ENCODE measurements around the gene CROT.

The CROT gene

GRCh38 chr7:87341441-87341840 is 4.0 kb upstream of the CROT start:
- no peak for DNase-seq (ENCODE audit: low read depth)

DNA sequence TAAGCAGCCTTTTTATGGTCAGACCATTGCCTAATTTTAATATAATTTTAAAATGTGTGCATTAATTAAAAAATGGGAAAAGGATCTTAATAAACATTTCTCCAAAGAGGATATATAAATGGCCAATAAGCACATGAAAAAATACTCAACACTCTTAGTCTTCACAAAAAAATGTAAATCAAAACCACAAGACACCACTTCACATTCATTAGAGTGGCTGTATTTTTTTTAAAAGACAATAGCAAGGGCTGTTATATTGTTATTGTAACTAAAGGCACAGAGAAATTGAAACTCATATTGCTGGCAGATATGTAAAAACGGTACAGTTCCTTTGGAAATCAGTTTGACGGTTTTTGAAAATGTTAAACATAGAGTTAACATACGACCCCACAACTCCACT is 3.2 kb upstream of the CROT start:
- DNase-seq (ENCODE audit: low read depth), result no peak

- no peak for DNase-seq (ENCODE audit: low read depth)
These were observed 1.0 kb upstream of the CROT start for GRCh38 chr7:87344446-87344845.

- no peak for DNase-seq (ENCODE audit: low read depth)
These were observed 503 bp downstream of the CROT start for GRCh38 chr7:87345962-87346371.

DNA sequence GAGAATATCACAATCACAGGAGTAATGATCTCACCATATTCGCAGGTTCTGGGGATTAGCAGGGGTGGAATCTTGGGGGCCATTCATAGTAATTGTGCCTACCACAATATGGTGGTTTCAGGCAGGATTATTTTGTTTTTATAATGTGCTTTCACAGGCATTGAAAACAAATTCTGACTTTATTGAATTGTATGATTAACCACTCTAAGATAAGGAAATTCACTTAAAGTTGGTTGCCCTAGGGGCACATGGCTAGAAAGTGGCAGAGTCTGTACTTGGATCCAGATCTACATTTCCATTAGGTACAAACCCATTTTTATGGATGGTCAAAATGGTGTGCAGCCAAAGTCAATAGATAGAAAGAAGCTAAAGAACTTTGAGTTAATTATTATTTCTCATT is 1.7 kb downstream of the CROT start:
- DNase-seq (ENCODE audit: low read depth), result no peak

DNA sequence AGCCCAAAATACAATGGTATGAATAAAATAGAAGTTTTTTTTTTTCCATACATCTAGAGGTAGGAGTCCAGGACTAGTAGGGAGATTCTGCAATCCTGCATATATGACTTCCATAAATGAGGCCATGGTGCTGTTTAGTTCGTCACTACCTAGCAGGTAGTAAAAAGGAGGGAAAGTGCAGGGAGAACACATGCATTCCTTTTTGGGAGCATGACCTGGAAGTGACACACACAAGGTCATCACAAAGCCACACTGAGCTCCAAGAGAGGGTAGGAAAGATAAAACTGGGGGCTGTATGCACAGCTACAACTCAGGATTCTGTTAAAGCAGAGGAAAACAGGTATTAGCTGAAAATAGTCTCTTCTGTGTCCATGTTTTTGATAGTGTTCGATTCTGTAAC is 2.2 kb downstream of the CROT start:
- no peak for DNase-seq (ENCODE audit: low read depth)

- no peak for DNase-seq (ENCODE audit: low read depth)
These were observed 9.3 kb downstream of the CROT start for GRCh38 chr7:87354749-87355148.

DNA sequence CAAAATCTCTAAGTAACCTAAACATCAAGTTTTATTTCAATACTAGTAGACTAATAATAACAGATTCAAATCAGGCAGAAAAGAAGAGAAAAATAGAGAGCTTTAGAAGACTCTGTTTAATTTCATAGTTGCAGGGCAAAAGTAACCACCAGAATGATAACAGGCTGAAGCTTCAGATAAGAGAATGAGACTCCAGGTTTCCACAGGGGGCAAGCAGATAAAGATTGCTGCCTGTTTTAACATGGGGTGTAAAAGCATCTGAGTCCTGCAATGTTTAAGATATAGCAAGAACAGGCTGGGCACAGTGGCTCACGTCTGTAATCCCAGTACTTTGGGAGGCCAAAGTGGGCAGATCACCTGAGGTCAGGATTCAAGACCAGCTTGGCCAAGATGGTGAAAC is 11.0 kb downstream of the CROT start:
- no peak for DNase-seq (ENCODE audit: low read depth)

DNA sequence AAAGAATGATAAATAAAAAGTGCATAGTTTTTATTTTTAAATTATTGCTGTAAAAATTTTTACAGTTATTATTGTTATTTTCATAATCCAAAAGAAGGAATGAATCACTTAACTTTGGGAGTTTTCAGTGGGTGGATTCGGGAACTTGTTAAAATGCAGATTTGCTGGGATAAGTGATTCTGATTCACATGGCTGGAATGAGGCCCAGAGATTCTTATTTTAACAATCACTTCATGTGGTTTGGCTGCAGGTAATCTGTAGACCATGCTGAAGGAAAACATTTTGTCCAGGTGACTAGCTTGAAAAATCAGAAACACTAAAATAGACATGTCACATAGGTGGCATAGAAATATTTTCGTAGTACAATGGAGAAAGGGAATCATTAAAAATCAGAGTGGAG is 13.9 kb downstream of the CROT start:
- DNase-seq (ENCODE audit: low read depth), result peak; percentile 36

DNA sequence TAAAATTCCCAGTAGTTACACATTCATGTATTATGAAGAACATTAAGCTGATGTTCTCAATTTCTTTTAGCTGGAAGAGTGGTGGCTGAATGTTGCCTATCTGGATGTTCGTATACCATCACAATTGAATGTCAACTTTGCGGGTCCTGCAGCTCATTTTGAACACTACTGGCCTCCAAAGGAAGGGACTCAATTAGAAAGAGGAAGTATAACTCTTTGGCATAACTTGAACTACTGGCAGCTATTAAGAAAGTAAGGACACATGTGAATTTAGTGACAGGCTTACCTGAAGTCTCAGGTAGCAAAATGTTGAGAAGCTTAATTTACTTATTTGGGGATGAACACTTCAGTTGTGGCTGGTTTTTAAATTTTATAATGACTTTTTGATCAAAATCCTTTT is 15.9 kb downstream of the CROT start:
- DNase-seq (ENCODE audit: low read depth), result no peak

- no peak for DNase-seq (ENCODE audit: low read depth)
These were observed 17.9 kb downstream of the CROT start for GRCh38 chr7:87363342-87363741.

GRCh38 chr7:87364246-87364645 is 18.8 kb downstream of the CROT start:
- no peak for DNase-seq (ENCODE audit: low read depth)

GRCh38 chr7:87369216-87369615 is 23.8 kb downstream of the CROT start:
- no peak for DNase-seq (ENCODE audit: low read depth)

- DNase-seq (ENCODE audit: low read depth), result no peak
These were observed 25.3 kb downstream of the CROT start for GRCh38 chr7:87370660-87371180.

DNA sequence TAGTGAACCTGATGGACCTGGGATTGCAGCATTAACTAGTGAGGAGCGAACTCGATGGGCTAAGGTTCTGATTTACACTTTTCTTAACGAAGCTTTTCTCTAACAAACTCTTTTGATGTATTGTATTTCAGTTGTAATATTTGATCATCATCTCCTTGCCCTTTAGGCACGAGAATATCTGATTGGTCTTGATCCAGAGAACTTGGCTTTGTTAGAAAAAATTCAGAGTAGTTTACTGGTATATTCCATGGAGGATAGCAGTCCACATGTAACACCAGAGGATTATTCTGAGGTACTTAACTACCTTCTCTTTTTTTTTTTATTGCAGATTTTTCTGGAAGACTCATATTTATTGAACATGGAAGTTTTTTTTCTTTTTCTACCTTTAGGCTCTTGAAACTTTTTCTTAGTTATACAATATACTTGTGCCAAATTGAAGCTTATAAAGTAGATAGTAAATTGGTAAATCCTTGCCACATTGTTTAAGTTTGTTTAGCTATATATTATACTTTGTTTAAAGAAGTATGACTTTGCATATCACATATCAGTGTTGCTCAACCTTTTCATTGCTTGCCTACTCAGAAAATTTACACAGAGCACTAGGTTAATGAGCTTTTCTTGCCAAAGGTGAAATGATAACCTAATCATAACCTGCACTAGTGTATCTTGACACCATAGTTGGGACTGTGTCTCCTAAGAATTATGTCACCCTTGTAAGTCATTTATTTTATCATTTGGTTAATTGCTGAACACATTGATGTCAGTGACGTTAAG is 30.4 kb downstream of the CROT start:
- DNase-seq (ENCODE audit: low read depth), result no peak

DNA sequence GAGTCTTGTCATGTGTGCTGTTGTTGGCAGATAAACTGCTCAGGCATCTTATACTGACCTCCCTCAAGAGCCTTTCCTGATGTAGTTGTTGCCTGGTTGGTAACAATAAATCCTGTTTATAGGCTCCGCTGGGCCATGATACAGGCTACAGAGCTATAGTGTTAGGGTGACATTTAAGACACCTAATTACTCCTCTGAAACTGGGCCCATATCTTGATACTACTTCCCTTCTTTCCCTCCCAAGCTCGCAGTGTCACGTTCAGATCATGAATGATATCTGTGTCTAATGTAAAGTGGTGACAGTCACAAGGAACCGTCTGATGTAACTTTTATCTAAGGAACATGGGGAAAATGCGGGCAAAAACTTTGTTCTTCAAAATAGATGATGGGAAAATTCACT is 35.4 kb downstream of the CROT start:
- DNase-seq (ENCODE audit: low read depth), result no peak

DNA sequence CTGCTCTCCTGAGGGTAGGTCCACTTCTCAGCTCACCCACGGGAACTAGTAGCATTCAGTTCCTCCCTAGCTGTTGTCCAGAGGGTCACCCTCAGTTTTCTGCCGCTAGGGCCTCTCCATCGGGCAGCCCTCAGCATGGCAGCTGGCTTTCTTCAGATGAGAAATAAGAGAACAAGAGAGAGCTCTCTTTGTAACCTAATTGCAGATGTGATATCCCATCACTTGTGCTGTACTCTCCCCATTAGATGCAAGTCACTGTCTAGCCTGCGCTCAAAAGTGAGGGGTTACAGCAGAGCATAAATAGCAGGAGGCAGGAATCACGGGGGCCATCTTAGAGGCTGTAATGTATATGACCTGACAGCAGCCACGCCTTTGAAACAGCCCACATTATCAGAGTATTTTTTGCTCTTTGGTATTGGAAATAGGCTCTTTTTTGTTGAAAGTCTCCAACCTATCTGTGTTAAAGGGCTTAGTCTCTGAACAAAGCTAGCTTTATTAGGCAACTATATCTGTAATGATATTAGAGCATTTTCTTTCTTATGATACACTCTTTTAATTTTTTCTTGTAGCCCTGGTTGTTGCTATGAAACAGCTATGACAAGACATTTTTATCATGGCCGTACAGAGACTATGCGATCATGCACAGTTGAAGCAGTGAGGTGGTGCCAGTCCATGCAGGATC is 45.7 kb downstream of the CROT start:
- no peak for DNase-seq (ENCODE audit: low read depth)

- DNase-seq (ENCODE audit: low read depth), result no peak
These were observed 50.1 kb downstream of the CROT start for GRCh38 chr7:87395442-87396020.

DNA sequence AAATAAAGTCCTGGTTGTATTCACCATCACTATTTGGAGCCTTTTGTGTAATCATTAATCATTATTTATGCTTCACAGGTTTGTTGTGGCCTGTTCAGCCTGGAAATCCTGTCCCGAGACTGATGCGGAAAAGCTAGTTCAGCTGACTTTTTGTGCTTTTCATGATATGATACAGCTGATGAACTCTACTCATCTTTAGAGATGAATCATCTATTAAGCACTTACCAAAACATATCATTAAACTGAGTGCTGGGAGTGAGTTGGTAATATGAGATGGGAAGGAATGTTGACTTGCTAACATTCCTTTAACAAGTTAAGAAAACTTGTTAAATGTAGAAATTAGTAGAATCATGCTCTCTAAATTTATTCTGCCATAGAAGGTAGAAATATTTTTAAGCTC is 53.0 kb downstream of the CROT start:
- DNase-seq (ENCODE audit: low read depth), result no peak

GRCh38 chr7:87404674-87405073 is 59.2 kb downstream of the CROT start:
- no peak for DNase-seq (ENCODE audit: low read depth)

DNA sequence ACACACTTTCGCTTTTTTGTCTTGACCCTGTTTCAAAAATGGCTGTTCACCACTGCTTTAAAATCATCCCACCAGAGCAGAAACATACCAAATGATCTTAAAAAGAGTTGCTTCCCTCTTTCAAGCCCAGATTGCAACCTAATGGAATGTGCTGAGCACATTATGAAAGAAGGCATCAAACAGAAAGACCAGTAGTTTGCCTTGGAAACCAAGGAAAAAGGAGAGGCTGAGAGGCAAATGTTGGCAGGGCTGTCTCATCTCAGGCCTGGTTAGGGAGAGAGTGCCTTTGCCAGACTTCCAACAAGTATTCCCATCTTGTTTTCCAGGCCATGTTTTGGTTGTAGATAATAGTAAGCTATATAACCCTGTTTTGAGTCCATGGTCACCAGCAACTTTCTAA is 65.7 kb downstream of the CROT start:
- no peak for DNase-seq (ENCODE audit: low read depth)

GRCh38 chr7:87413029-87413428 is 67.6 kb downstream of the CROT start:
- no peak for DNase-seq (ENCODE audit: low read depth)
